Thoracic aorta (tissue), 2 donors: ENCODE measurements around the gene DAAM1. TPM values are rescaled to one million over a fixed set of nuclear protein-coding genes. Genes with fewer than 3 reads are reported as not detected.

ENCODE experiments used
- ATAC-seq: fragments of 150-250 bp; one replicate; pipeline ENCODE4 v1.8.0; 2017; ENCODE audit warnings: low read depth; ENCODE audit not compliant: insufficient number of reproducible peaks, low FRiP score
- DNase-seq: peaks from one replicate; pipeline ENCODE4 v3.0.0-alpha.2; 2020; ENCODE audit warnings: low spot score
- H3K27ac ChIP-seq, 2 donors: fragments of 200-600 bp; sonication (generic); 1 replicate in 1 of 2; 2 replicates in 1 of 2; pipeline ENCODE4 v1.5.1; 2016; ENCODE audit warnings: mild to moderate bottlenecking in 2 of 2, moderate library complexity in 2 of 2
- H3K27me3 ChIP-seq: fragments of 200-600 bp; sonication (generic); replicated peaks from 2 replicates; pipeline ENCODE4 v1.6.0; 2016; ENCODE audit warnings: mild to moderate bottlenecking; ENCODE audit not compliant: insufficient read depth
- H3K36me3 ChIP-seq: fragments of 200-600 bp; sonication (generic); one replicate; pipeline ENCODE4 v1.5.1; 2016
- H3K4me1 ChIP-seq, 2 donors: fragments of 200-600 bp; sonication (generic); 1 replicate in 1 of 2; 2 replicates in 1 of 2; pipeline versions ENCODE4 v1.5.1 to v1.6.0; 2016; ENCODE audit warnings: low read depth in 2 of 2, mild to moderate bottlenecking in 1 of 2; ENCODE audit not compliant: control insufficient read depth in 1 of 2
- H3K4me3 ChIP-seq: fragments of 200-600 bp; sonication (generic); 2 replicates; pipeline ENCODE4 v1.5.1; 2016; ENCODE audit warnings: mild to moderate bottlenecking
- H3K9me3 ChIP-seq: fragments of 200-600 bp; sonication (generic); 2 replicates; pipeline ENCODE4 v1.5.1; 2016
- total RNA-seq, 2 donors: library from RNA; depleted of rRNA; stranded (reverse); fragments of >200 nt; gene quantifications; one replicate each; pipeline versions ENCODE4 v1.1.0 to v1.2.3, GENCODE V29; 2016
- TF ChIP-seq, protein P1 (sequence below): fragments of 200-600 bp; sonication (generic); IDR thresholded peaks from one replicate; pipeline ENCODE4 v1.5.1; 2019; ENCODE audit warnings: antibody characterized with exemption

The DAAM1 gene
- total RNA-seq, 2 donors from 2014 or later = 35.9 to 56.6 TPM

DNA sequence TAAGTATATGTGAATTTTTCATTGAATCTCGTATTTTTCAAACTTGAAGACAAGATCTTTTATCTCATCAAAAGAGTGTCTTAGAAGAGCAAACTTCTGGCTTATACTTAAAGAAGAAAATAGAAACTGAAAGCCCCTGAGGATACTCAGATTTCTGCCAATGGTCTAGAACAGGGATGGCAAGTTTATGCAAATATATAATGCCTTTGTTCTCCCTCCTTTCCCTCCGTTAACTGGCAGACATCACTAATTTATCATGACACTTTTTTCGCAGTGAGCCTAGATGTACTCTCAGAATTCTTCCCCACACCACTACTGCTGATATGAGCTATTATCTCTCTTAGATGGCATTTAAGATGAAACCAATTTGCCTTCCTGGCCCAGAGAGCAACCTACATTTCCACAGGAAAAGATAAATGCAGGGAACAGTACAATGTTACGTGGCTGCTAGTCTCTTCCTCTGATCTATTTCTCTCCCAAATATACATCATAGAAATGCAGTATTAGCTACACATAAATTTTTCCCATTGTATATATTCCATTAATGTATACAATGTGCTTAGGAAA, 40.0 kb upstream of the DAAM1 start:
- DNase-seq = no peak
- no peaks in the 10 kb centered on the region for H3K27me3 ChIP-seq
- no peaks in the 10 kb centered on the region for H3K4me1 ChIP-seq
- H3K9me3 ChIP-seq = no peaks in the 10 kb centered on the region
- no peak for ATAC-seq
- no peak overlapping the region for H3K4me3 ChIP-seq
- H3K36me3 ChIP-seq = no peaks in the 10 kb centered on the region
- H3K27ac ChIP-seq = no peak overlapping the region
- TF ChIP-seq, protein P1, sequence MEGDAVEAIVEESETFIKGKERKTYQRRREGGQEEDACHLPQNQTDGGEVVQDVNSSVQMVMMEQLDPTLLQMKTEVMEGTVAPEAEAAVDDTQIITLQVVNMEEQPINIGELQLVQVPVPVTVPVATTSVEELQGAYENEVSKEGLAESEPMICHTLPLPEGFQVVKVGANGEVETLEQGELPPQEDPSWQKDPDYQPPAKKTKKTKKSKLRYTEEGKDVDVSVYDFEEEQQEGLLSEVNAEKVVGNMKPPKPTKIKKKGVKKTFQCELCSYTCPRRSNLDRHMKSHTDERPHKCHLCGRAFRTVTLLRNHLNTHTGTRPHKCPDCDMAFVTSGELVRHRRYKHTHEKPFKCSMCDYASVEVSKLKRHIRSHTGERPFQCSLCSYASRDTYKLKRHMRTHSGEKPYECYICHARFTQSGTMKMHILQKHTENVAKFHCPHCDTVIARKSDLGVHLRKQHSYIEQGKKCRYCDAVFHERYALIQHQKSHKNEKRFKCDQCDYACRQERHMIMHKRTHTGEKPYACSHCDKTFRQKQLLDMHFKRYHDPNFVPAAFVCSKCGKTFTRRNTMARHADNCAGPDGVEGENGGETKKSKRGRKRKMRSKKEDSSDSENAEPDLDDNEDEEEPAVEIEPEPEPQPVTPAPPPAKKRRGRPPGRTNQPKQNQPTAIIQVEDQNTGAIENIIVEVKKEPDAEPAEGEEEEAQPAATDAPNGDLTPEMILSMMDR = no peak

DNA sequence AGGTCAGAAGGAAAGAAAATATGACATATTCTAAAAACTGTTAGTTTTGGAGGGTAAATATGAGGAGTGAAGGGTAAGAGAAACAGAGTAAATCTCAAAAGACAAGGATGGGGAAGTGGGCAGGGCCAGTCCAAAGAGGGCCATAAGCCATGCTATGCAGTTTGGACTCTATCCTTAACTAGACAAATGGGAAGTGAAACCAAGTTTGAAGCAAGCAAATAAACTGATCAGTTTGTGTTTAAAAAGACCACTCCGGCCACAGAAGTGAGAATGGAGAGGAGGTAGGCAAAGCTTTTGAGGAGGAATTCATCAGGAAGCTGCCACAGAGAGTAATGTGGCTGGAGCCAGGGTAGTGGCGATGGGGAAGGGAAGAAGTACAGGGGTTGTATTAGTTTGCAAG, 37.5 kb upstream of the DAAM1 start:
- Histone ChIP-seq H3K4me1 (no peaks in the 10 kb centered on the region), H3K27me3 (no peaks in the 10 kb centered on the region), H3K4me3 (no peak overlapping the region), H3K9me3 (no peaks in the 10 kb centered on the region), H3K36me3 (no peaks in the 10 kb centered on the region), H3K27ac (no peak overlapping the region)
- ATAC-seq = no peak
- no peak for DNase-seq
- TF ChIP-seq, protein P1 = no peak

DNA sequence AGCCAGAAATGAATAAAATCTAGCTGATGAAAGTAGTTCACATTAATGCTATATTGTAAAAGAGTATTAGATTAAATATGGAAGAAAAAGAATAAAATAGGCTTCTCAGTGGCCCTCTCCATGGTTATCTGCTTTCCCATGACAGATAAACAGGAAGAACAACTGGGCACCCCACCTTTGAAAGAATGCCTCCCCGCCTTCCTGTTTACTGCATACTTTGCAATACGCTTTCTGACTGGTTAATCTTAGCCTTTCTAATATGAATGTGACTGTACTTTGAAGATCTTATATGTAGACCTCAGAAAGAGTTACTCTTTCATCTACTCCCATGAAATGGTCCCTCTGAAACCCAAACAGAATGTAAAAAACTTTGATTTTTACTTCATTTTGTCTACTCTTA, 34.1 kb upstream of the DAAM1 start:
- no peak for ATAC-seq
- H3K4me3 ChIP-seq = no peak overlapping the region
- no peaks in the 10 kb centered on the region for H3K9me3 ChIP-seq
- no peaks in the 10 kb centered on the region for H3K36me3 ChIP-seq
- H3K27ac ChIP-seq = no peak overlapping the region
- TF ChIP-seq, protein P1 = no peak
- no peaks in the 10 kb centered on the region for H3K4me1 ChIP-seq
- H3K27me3 ChIP-seq = no peaks in the 10 kb centered on the region
- DNase-seq = no peak

DNA sequence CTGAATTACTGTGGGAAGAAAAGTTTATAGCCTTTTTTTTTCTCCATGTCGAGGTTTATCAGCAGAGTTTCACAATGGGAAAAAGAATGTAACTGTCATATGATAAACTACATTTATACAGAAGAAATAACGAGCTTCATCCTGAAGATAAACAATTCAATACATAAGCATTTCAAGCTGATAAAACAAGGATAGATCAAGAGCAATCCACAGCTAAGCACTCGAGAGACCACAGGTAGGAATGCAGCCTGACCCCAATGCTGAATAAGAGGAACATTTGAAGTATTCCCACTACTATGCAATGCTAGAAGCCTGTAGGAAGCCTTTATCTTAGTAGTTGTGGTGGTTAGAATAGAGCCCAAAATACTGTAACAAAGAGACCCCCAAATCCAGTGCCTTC, 32.6 kb upstream of the DAAM1 start:
- TF ChIP-seq, protein P1 = no peak
- Histone ChIP-seq H3K4me3 (no peak overlapping the region), H3K36me3 (no peaks in the 10 kb centered on the region), H3K4me1 (peaks cover 0 to 6% of the 10 kb centered on the region in 2 donors), H3K27ac (no peak overlapping the region), H3K27me3 (no peaks in the 10 kb centered on the region), H3K9me3 (no peaks in the 10 kb centered on the region)
- ATAC-seq (no peak), DNase-seq (no peak)

DNA sequence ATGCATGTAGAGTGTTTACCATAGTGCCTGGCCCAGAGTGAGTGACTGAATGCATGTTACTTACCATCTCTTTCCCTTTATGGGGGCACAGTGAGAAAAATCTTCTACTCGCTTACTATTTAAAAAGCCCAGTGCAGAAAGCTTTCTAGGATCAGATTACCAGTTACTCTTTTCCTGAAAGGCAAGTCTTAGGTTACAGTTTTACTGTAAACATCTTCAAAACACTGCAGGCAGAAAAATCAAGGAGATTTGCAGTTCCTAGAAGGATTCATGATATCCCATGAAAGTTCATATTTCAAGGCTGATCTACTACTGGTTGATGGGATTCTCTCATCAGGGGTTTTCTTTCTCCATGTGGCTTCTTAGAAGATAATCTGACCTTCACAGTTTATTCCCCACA, 29.3 kb upstream of the DAAM1 start:
- no peak overlapping the region for H3K27ac ChIP-seq
- DNase-seq (no peak), ATAC-seq (no peak)
- no peaks in the 10 kb centered on the region for H3K27me3 ChIP-seq
- no peak overlapping the region for H3K4me3 ChIP-seq
- peaks cover 11 to 28% of the 10 kb centered on the region in 2 donors for H3K4me1 ChIP-seq
- no peaks in the 10 kb centered on the region for H3K36me3 ChIP-seq
- no peaks in the 10 kb centered on the region for H3K9me3 ChIP-seq
- TF ChIP-seq, protein P1 = no peak
